Stimulated activated CD8-positive, alpha-beta memory T cell treated with anti-CD3 and anti-CD28 coated beads, Interleukin-4, amount 100 ng/mL, for 24 hours (primary cell): Measurements from ENCODE around the gene SLX4IP.

ENCODE experiments used
- DNase-seq: peaks from one replicate; pipeline ENCODE4 v3.0.0-alpha.2; 2020; ENCODE audit warnings: low read depth

Gene SLX4IP

DNA sequence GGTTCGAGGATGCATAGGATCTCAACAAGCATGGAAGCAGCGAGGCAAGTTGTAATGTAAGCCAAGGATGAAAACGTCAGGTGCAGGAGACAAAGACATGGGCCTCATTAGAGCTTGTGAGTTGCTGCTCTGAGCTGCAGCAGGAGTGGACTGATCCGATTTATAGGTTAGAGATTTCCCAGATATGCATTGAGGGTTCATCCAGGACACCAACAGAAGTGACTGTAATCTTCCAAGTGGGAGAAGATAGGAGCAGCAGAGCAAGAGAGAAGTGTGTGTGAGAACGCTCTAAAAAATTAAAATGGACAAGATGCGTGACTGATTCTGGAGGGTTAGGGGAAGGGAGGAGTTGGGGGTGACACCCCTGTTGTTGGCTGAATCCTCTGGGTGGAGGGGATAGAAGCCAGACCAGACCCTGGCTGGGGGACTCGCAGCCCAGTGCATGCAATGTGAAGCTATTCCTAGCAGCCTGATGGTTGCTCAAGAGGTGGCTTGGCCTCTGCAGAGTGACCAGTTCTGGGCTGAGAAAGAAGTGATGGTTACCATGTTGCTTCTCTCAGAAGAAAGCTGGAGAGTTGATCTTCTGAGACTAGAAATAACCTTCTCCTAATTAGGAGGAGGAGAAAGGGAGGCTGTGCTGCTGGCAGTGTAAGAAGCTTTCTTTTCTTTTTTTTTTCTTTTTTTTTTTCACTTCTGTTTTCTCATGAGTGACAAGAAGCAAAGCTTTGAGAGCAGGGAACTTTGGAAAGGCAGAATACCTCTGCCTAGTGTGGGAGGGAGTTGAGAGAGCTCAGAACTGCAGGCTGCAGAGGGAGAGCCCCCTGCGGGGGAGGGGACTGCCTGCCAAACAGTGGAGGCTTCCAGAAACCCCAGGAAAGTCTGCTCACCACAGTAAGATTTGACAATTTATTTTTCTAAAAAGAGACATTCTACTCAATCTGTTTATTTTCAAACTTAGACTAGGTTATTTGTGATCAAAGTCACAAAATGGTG lies 116.9 kb downstream of the SLX4IP start:
- peak; percentile 22 for DNase-seq

- DNase-seq = peak; percentile 34
Measured at GRCh38 chr20:10553326-10553984, 118.3 kb downstream of the SLX4IP start.

DNA sequence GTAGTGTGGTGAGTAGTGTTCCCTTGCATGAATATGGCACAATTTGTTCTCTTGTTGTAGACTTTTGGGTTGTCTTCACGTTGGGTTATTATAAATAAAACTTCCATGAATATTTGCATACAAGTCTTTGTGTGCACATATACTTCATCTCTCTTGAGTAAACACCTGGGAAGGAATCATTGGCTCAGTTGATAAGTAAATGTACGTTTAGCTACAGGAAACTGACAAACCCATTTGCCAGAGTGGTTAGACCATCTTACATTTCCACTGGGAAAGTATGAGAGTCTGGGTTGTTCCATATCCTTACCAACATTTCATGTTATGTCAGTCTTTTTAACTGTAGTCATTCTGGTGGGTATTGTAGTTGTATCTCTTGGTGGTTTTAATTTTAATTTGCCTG lies 119.2 kb downstream of the SLX4IP start:
- no peak for DNase-seq

DNA sequence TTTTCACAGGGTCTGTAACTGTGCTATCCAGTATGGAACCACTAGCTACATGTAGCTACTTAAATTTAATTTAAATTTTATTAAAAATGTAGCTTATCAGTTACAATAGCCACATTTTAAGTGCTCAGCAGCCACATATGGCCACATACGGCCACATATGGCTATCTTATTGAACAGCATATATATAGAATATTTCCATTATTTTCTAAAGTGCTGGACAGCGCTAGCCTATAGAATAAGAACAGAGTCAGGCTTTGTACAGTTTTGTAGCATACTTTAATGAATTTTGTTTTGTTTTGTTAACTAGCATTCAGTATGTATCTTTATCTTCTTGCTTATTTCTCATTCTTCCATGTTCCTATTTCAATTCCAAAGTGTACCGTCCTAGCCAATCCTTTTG lies 120.3 kb downstream of the SLX4IP start:
- DNase-seq = no peak

GRCh38 chr20:10555865-10556308 lies 120.8 kb downstream of the SLX4IP start:
- DNase-seq = no peak

DNA sequence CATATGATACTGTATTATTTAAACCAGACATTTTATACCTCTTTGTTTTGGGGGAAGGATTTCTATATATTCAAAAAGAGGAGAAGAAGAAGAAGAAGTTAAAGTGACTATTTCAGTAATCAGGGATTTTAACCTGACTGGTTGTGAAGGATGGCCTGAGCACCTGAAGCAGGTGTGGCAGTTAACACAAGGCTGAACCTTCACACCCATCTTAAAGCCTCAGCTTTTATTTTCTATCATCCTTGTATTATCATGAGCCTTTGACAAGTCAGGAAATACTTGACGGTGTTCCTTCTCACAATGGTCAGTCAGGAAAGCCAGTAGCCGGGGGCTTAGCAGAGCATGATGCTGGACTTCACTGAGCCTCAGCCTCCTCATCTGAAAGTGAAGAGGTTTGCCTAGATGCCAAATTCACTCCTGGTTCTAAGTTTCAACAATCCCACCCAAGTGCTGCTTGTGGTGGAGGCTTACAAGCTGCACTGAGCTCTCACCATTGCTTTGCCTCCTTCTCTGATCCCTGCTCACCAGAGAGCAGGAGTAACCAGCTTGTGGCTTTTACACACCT lies 121.5 kb downstream of the SLX4IP start:
- no peak for DNase-seq

DNA sequence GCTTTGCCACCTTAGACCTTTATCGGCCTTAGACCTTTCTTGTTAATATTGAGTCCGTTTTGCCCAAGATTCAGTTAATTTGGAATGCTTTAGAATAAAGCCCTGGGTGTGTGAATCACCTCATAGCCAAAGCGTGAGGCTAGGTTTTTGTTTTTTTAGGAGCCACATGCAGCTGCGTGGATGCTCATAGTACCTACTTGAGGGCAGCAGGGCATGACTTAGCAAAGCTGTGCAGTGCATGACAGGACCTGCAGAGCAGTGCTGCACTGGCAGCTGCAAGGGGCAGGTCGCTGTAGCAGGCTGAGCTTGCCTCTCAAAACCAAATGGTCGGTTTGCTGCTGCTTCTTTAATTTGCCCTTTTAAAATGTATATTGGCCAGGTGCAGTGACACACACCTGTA lies 122.6 kb downstream of the SLX4IP start:
- DNase-seq = no peak

DNA sequence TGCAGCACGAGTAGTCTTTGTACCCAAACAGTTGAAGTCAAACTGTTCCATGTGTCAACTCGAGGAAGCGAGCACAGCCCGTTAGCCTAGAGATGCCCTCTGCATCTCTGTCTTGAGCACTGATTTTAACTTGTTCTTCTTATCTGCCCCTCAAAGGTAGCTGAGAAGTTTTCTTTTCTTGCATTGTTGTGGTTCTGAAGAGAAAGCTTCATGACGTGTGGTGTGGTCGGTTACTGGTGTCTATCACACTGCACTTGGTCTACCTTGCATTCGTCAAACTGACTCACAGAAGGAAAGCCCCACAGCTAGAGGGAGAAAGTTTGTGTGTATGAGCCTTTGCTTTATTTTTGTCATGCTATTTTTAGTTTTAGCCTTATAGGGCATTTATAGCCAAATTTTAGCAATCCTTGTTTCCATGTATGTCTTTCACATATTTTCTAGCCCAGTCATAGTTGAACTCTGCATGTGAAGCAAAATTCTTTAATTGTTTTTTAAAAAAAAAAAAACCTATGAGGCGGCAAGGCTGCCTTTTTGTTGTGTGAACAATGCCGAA lies 123.6 kb downstream of the SLX4IP start:
- peak; percentile 32 for DNase-seq

- DNase-seq = no peak
Measured at GRCh38 chr20:10559266-10559665, 124.2 kb downstream of the SLX4IP start.

DNA sequence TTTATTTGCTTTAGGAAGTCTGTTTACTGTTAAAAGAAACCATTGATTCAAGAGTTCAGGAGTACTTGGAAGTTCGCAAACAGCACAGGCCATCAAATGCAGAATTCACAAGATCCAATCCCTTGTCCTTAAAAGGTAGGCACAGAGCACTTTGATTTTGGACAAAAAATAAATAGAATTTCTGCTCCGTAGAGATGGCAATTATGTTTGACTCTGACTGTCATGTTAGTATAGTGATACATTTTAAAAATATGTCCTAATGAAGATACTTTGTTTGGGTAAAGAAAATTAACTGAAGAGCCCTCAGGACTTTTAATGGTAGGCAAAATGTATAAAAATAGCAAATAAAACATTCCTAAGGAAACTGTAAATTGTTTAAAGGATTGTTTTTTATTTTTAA lies 125.6 kb downstream of the SLX4IP start:
- DNase-seq = no peak

DNA sequence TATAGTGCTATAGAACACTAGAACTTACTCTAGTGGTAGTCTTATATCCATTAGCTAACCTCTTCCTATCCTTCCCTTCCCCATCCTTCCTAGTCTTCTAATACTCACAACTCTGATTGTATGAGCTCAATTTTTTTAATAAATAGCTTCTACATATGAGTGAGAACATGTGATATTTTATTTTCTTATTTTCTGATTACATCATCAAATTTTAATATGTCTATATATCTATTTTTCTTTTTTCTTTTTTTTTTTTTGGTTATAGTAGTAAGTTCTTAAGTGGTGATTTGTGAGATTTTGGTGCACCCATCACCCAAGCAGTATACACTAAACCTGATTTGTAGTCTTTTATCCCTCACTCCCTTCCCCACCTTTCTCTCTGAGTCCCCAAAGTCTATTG lies 126.2 kb downstream of the SLX4IP start:
- no peak for DNase-seq

DNA sequence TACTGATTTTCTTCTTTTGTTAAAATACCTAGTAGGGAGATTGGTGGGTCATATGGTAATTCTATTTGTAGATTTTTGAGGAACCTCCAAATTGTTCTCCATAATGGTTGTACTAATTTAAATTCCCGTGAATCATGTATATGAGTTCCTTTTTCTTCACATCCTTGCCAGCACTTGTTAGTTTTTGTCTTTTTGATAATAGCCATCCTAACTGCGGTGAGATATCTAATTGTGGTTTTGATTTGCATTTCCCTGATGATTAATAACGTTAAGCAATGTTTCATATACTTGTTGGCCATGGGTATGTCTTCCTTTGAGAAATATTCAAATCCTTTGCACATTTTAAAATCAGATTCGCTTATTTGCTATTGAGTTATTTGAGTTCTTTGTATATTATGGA lies 127.8 kb downstream of the SLX4IP start:
- no peak for DNase-seq

DNA sequence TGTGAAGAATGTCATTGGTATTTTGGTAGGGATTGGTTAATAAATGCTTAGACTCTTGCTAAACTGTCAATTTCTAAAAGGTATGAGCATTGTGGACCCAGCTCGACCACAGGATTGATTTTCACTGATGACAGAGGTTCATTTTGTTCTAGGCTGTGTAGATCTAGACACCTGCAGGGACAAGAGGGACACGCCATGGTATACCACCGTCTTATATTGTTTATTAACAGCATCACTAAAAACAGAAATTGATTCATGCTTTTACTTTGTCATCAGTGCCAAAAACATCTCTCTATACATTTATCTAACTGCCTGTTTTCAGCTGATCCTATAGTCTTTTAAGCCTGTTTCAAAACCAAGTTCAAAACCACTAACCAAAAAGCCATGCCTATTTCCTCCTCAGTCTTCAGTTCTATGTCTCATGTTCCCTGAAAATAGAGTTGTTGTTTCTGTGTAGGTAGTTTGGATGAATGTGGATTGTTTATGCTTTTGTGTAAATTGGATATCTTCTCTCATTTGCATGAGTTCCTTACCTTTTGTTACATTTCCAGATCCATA lies 128.9 kb downstream of the SLX4IP start:
- DNase-seq = no peak

DNA sequence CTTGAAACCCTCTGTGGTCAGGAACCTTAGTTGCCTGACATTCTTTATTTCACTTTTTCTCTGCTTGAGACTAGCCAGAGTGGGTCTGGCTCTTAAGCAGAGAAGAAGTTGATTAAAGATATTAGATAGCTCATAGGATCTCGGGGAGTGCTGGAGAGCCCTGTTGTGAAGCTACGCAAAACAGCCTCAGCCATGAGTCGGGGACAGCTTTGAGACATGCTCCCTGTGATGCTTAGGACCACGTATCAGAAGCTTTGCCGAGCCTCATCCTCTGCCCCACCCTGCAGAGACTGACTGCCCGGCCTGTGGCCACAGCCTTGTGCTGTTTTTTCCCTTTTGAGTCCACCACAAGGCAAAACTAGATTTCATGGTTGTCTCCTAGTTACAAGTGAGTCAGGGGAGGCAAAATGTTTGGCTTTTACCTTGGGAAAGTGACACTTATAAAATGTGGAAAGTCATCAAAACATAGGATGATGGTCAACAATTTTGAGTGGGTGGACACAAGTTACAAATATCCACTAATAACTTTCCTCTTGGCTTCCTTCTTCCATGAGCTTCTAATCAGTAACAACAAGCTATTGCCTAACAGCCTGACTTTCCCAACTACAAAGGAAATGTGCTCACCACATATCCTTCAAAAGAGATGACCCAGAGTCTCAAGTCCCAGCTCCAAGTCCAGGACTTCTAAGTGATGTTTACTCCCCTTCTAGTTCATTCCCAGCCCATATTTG lies 130.3 kb downstream of the SLX4IP start:
- DNase-seq = no peak

DNA sequence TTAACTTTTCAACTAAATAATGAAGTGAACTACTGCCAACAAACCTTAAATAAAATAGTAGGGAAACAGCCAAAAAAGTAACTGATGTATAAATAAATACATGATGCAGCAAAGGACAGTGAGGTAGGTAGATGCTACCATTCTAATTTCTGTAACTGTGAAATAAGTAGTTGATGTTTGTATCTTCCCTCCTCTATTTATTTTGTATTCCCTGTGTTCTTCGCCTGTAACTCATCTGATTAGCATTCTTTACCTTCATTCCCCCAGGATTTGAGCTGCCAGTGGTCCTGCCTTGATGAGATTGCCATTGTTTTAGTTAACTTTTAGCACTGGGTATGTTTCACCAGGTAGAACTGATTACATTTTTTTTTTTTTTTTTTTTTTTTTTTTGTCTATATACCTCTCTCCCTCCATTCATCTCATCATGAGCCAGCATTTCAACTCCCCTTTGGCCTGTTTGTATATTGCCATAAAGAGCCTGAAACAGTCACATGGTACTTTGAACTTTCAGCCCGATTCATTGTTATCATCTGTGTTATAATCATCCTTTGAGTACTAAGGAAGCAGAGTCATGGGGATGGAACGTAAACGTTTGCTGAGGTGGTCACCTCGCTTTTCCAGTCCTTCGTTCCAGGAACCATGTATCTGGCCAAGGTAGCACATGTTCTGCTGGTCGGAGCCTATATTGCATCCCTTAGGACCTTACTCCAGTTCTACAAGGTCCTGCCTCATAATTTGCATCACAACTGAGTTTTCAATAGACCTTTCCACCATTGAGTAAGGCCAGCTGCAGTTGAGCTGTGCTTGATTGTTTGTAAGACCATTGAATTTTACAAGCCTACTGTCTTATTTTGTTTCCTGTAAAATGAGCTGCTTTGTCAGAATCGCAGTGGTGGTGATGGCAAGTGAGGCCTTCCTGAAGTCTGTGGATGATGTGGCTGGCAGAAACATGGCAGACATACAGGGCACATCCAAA lies 131.1 kb downstream of the SLX4IP start:
- no peak for DNase-seq

DNA sequence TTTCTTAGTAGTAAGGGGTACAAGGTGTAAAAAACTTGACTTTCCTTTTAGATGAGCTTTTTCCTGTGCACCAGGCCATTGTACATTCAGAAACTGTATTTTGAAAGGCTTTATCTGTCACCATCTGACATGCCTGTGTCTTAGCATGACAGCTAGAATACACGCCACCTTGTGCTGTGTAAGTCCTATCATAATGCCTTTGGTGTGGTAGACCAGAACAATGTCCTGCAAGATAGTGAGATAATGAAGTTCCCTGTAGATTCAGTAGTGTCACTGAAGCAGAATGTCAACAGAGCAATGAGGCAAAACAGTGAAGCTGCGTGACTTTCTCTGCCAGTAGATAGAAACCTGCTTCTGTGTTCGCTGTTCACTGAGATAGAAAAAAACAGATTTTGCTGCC lies 132.9 kb downstream of the SLX4IP start:
- no peak for DNase-seq

DNA sequence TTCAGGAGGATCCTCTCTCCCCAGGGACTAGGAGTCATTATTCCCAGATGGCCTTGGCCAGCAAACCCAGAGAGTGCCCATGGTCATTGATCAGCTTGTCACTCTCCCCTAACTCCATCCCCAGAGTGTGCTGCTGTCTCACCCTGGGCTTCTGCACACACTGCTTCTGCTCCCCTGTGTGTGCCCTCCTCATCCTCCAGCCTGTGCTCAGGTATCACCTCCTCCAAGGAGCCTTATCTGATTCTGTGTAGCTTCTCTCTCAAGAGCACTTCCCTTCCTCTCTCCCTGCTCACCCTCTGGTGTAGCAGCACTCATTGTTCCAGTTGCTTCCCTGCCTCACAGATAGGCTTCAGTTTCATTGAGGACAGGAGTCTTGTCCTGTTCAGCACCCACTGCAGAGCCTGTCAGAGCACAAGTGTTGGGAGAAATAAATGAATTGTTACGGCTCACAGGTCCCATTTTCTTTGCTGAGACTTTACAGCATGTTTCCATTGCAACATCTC lies 136.3 kb downstream of the SLX4IP start:
- no peak for DNase-seq

DNA sequence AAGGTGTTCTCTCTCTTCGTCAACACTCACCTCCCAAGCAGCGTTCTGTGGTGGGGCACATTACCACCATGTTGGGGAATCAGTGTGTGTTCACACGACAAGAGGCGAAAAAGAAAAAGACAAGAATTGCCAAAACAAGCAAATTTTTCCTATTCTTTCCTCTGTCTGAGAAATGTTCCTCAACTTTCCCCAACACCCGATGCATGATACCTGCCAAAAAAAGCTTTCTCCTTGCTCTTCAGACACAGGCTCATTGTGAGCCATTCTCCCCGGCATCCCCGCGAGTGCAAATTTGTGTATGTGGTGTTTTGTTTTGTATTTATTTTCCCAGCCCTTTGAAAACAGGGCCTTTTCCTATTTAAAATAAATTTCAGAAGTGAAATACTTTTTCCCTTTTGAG lies 137.7 kb downstream of the SLX4IP start:
- DNase-seq = no peak

DNA sequence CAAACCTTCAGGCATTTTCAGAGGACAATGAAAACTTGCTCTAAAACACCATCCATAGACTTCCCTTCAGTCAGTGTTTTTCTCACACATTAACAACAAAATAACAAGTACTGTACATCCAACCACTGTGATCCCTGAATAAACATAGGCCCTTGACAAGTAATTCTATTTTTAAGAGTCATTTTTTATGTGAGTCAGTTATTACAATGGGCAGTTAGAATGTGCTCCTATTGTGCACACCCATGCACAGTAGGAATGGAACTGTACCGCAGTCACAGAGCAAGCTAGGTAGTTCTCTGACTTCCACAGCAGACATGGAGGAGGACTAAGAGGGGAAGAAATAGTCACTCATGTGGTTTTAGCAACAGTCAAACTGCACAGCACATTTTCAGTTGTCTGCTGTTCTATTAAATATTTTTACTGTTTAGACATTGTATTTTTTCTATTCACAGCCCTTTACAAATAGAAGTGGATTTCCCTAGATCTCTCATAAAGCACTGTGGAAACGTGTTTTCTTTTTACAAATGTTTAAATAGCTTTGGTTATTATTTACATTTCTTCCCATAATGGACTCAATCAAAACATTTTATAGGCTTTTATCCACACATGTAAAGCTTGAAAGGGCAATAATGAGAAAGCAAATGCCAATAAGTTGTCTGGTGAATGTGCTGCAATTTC lies 138.3 kb downstream of the SLX4IP start:
- no peak for DNase-seq

DNA sequence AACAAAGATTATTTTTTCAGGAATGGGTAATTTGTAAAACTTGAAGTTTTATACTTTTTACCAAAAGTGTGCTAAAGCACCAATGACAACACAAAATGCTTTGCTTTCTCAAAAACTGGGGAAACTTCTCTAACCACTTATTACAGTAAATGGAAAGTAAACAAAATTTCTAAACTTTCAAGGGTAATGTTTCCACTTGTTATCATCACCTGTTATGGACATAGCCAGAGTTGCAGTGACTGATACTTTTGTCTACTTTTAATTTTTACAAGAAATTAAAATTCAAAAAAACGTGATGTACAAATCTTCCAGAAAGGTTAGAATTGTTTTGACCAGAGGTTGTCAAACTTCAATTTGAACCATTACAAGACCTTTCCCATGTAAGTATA lies 138.8 kb downstream of the SLX4IP start:
- DNase-seq = no peak
